GM23248 (cell line): ENCODE data around the gene KNOP1. TPM values are rescaled to one million over a fixed set of nuclear protein-coding genes. Genes with fewer than 3 reads are reported as not detected.
"Not testable (repeated sequence)": the region's sequence is repeated elsewhere in the genome, so short reads cannot be mapped to it uniquely, and the experiment has no call there.

Experiments used
- DNase-seq: peaks from one replicate; pipeline ENCODE4 v3.0.0-alpha.2; 2015
- H2AFZ ChIP-seq: fragments of 200-600 bp; sonication (generic); 2 replicates; pipeline ENCODE4 v1.6.1; 2016; ENCODE audit warnings: antibody characterized with exemption
- H3F3A ChIP-seq: fragments of 200-600 bp; sonication (generic); 2 replicates; pipeline ENCODE4 v1.6.1; 2016; ENCODE audit warnings: mild to moderate bottlenecking, antibody characterized with exemption, mixed run types; ENCODE audit not compliant: insufficient read depth
- H3K27ac ChIP-seq: fragments of 200-600 bp; sonication (generic); 2 replicates; pipeline ENCODE4 v1.5.1; 2016; ENCODE audit warnings: mild to moderate bottlenecking
- H3K27me3 ChIP-seq: fragments of 200-600 bp; sonication (generic); replicated peaks from 2 replicates; pipeline ENCODE4 v1.6.1; 2016; ENCODE audit warnings: mild to moderate bottlenecking; ENCODE audit not compliant: insufficient read depth
- H3K36me3 ChIP-seq: fragments of 200-600 bp; sonication (generic); 2 replicates; pipeline ENCODE4 v1.6.1; 2016; ENCODE audit warnings: low read depth, mild to moderate bottlenecking
- H3K4me1 ChIP-seq: fragments of 200-600 bp; sonication (generic); 2 replicates; pipeline ENCODE4 v1.6.1; 2016; ENCODE audit warnings: mild to moderate bottlenecking; ENCODE audit not compliant: insufficient read depth
- H3K4me2 ChIP-seq: fragments of 200-600 bp; sonication (generic); one replicate; pipeline ENCODE4 v1.6.1; 2016; ENCODE audit warnings: mild to moderate bottlenecking; ENCODE audit not compliant: unreplicated experiment
- H3K4me3 ChIP-seq: fragments of 200-600 bp; sonication (generic); 2 replicates; pipeline ENCODE4 v1.5.1; 2016; ENCODE audit warnings: mild to moderate bottlenecking
- H3K79me2 ChIP-seq: fragments of 200-600 bp; sonication (generic); 2 replicates; pipeline ENCODE4 v1.6.1; 2016; ENCODE audit warnings: mild to moderate bottlenecking; ENCODE audit not compliant: insufficient read depth
- H3K9ac ChIP-seq: fragments of 200-600 bp; sonication (generic); 2 replicates; pipeline ENCODE4 v1.6.1; 2016; ENCODE audit warnings: mild to moderate bottlenecking
- H3K9me2 ChIP-seq: fragments of 200-600 bp; sonication (generic); 2 replicates; pipeline ENCODE4 v1.6.1; 2016; ENCODE audit warnings: mixed run types, mild to moderate bottlenecking, moderate library complexity; ENCODE audit not compliant: insufficient read depth
- H3K9me3 ChIP-seq: fragments of 200-600 bp; sonication (generic); one replicate; pipeline ENCODE4 v1.6.1; 2017; ENCODE audit warnings: low read depth
- H4K20me1 ChIP-seq: fragments of 200-600 bp; sonication (generic); 2 replicates; pipeline ENCODE4 v1.6.0; 2016; ENCODE audit not compliant: insufficient read depth
- EZH2 ChIP-seq: fragments of 200-600 bp; sonication (generic); IDR thresholded peaks from 2 replicates; pipeline ENCODE4 v1.6.1; 2018; ENCODE audit warnings: antibody characterized with exemption, mild to moderate bottlenecking; ENCODE audit not compliant: insufficient read depth, poor library complexity, severe bottlenecking
- EZH2phosphoT487 ChIP-seq: fragments of 200-600 bp; sonication (generic); IDR thresholded peaks from 2 replicates; pipeline ENCODE4 v1.6.1; 2018; ENCODE audit warnings: antibody characterized with exemption, moderate library complexity, mild to moderate bottlenecking, low read depth; ENCODE audit not compliant: insufficient read depth
- whole genome bisulfite sequencing, 2 experiments: methylation state at CpG; one replicate each; pipeline ENCODE4 v1.1.6; 2015 to 2017; ENCODE audit warnings: low lambda C conversion rate in 2 of 2, low coverage in 1 of 2; ENCODE audit errors: missing lambda C conversion rate in 2 of 2; 5-methylcytosine and 5-hydroxymethylcytosine counted together
- in situ Hi-C: fragments of 300-500 bp; cut with MboI; formaldehyde crosslinking; loops from 2 replicates; pipeline ENCODE4 v1.15.0; 2020
- polyA plus RNA-seq: library from polyadenylated mRNA; unstranded; fragments of >200 nt; fragmentation: Nextera tagmentation; extraction: Ambion mirVana; gene quantifications from 2 replicates; pipeline ENCODE4 v1.2.1, GENCODE V29; 2016
- total RNA-seq: library from RNA; depleted of rRNA; stranded (reverse); fragments of >200 nt; shearing (Covaris generic); gene quantifications from 2 replicates; pipeline ENCODE4 v1.2.3, GENCODE V29; 2014

The KNOP1 gene
- total and polyA plus RNA-seq, 2 experiments from 2014 or later, result 8.0 to 15.6 TPM

- Histone ChIP-seq H3K27ac (no peak overlapping the region), H3K79me2 (no peaks in the 10 kb centered on the region), H3K27me3 (no peaks in the 10 kb centered on the region), H3K4me3 (no peak overlapping the region), H3K4me2 (no peak overlapping the region), H3K9me2 (no peaks in the 10 kb centered on the region), H3K36me3 (0 out of 2 replicates have a peak, but pooled peaks cover 2% of the 10 kb centered on the region), H3F3A (no peaks in the 10 kb centered on the region), H3K4me1 (no peaks in the 10 kb centered on the region), H3K9ac (no peak overlapping the region), H4K20me1 (no peaks in the 10 kb centered on the region), H2AFZ (no peak overlapping the region), H3K9me3 (no peaks in the 10 kb centered on the region)
- in situ Hi-C loops, result no loop called here
- TF ChIP-seq EZH2 (no peak), EZH2phosphoT487 (no peak)
- DNase-seq, result no peak
- WGBS, 2 experiments, result 34 to 44% methylated on average over 7 of the region's 7 CpGs
Measured at GRCh38 chr16:19678804-19679203, 39.2 kb downstream of the KNOP1 start.

GRCh38 chr16:19677402-19677801 lies 40.6 kb downstream of the KNOP1 start:
- Histone ChIP-seq H4K20me1 (no peaks in the 10 kb centered on the region), H3K9ac (no peak overlapping the region), H3K79me2 (no peaks in the 10 kb centered on the region), H3K9me3 (no peaks in the 10 kb centered on the region), H3K36me3 (0 out of 2 replicates have a peak, but pooled peaks cover 2% of the 10 kb centered on the region), H3K4me2 (no peak overlapping the region), H3K27me3 (no peaks in the 10 kb centered on the region), H3K9me2 (no peaks in the 10 kb centered on the region), H3K27ac (no peak overlapping the region), H2AFZ (no peak overlapping the region), H3K4me1 (no peaks in the 10 kb centered on the region), H3F3A (no peaks in the 10 kb centered on the region), H3K4me3 (no peak overlapping the region)
- WGBS, 2 experiments, result 85 to 88% methylated on average over 7 of the region's 7 CpGs
- TF ChIP-seq EZH2phosphoT487 (no peak), EZH2 (no peak)
- in situ Hi-C loops, result no loop called here
- no peak for DNase-seq

- no peak for DNase-seq
- no peak overlapping the region for H3K4me3 ChIP-seq
- H3F3A ChIP-seq, result no peaks in the 10 kb centered on the region
- no peak overlapping the region for H3K9ac ChIP-seq
- no peaks in the 10 kb centered on the region for H3K9me2 ChIP-seq
- no peaks in the 10 kb centered on the region for H3K4me1 ChIP-seq
- no peaks in the 10 kb centered on the region for H3K27me3 ChIP-seq
- no peak overlapping the region for H3K4me2 ChIP-seq
- no peak overlapping the region for H2AFZ ChIP-seq
- H3K27ac ChIP-seq, result no peak overlapping the region
- H3K79me2 ChIP-seq, result no peaks in the 10 kb centered on the region
- no peak for TF ChIP-seq EZH2phosphoT487
- no peak for TF ChIP-seq EZH2
- no peaks in the 10 kb centered on the region for H4K20me1 ChIP-seq
- H3K9me3 ChIP-seq, result no peaks in the 10 kb centered on the region
- in situ Hi-C loops, result no loop called here
- WGBS, 2 experiments, result 94 to 99% methylated on average over 5 of the region's 5 CpGs
- H3K36me3 ChIP-seq, result peaks cover 4% of the 10 kb centered on the region; the same call in 1 of the 2 replicates
Measured at GRCh38 chr16:19674485-19674884, 43.5 kb downstream of the KNOP1 start.

- no peaks in the 10 kb centered on the region for H3K4me1 ChIP-seq
- H2AFZ ChIP-seq, result no peak overlapping the region
- in situ Hi-C loops, result no loop called here
- no peak overlapping the region for H3K4me2 ChIP-seq
- TF ChIP-seq EZH2phosphoT487 (no peak), EZH2 (no peak)
- no peak overlapping the region for H3K4me3 ChIP-seq
- no peaks in the 10 kb centered on the region for H4K20me1 ChIP-seq
- peak; percentile 21 for DNase-seq
- peaks cover 4% of the 10 kb centered on the region; the same call in 1 of the 2 replicates for H3K36me3 ChIP-seq
- no peaks in the 10 kb centered on the region for H3K9me3 ChIP-seq
- no peaks in the 10 kb centered on the region for H3K79me2 ChIP-seq
- H3K9ac ChIP-seq, result no peak overlapping the region
- 97 to 99% methylated on average over 4 of the region's 4 CpGs for WGBS, 2 experiments
- H3K27ac ChIP-seq, result no peak overlapping the region
- no peaks in the 10 kb centered on the region for H3K9me2 ChIP-seq
- H3F3A ChIP-seq, result no peaks in the 10 kb centered on the region
- H3K27me3 ChIP-seq, result no peaks in the 10 kb centered on the region
Measured at GRCh38 chr16:19672378-19672777, 45.6 kb downstream of the KNOP1 start.

GRCh38 chr16:19666477-19666876 lies 51.5 kb downstream of the KNOP1 start:
- Histone ChIP-seq H3K4me1 (no peaks in the 10 kb centered on the region), H3K36me3 (peaks cover 11% of the 10 kb centered on the region; the same call in 1 of the 2 replicates), H3K9ac (no peak overlapping the region), H2AFZ (no peak overlapping the region), H3F3A (no peaks in the 10 kb centered on the region), H3K4me3 (no peak overlapping the region), H3K9me2 (no peaks in the 10 kb centered on the region), H3K4me2 (no peak overlapping the region), H3K9me3 (no peaks in the 10 kb centered on the region), H3K79me2 (no peaks in the 10 kb centered on the region), H4K20me1 (no peaks in the 10 kb centered on the region), H3K27ac (no peak overlapping the region), H3K27me3 (no peaks in the 10 kb centered on the region)
- in situ Hi-C loops, result no loop called here
- 49 to 66% methylated on average over 3 of the region's 3 CpGs for WGBS, 2 experiments
- no peak for TF ChIP-seq EZH2
- TF ChIP-seq EZH2phosphoT487, result no peak
- DNase-seq, result no peak

- H3K9ac ChIP-seq, H3K4me2 ChIP-seq, H3K79me2 ChIP-seq, H3K9me3 ChIP-seq, H3F3A ChIP-seq, H3K36me3 ChIP-seq, H3K9me2 ChIP-seq, H3K4me3 ChIP-seq, H3K27me3 ChIP-seq, H3K4me1 ChIP-seq, H4K20me1 ChIP-seq, H3K27ac ChIP-seq, in situ Hi-C loops, DNase-seq, H2AFZ ChIP-seq: not testable (repeated sequence)
- 75 to 90% methylated on average over 3 of the region's 3 CpGs for WGBS, 2 experiments
Measured at GRCh38 chr16:19665313-19665712, 52.7 kb downstream of the KNOP1 start.
